HG03457 (cell line): ENCODE data around the gene CD151.

ENCODE experiments used
- ATAC-seq: cut with Tn5 transposase; IDR thresholded peaks from one replicate; pipeline ENCODE4 v1.9.1; 2021; ENCODE audit warnings: moderate number of reproducible peaks; ENCODE audit not compliant: unreplicated experiment

The CD151 gene

DNA sequence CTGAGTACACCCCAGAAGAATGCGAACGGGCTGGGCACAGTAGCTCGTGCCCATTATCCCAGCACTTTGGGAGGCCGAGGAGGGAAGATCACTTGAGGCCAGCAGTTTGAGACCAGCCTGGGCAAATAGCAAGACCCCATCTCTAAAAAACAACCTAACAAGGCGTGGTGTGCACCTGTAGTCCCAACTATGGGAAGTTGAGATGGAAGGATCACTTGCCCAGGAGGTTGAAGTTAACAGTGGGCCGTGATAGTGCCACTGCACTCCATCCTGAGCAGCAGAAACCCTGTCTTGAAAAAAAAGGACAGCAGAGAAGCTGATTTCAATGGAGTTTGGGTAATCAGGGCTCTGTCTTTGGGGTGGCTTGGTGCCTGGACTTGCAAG lies 19.7 kb upstream of the CD151 start:
- ATAC-seq: no peak

DNA sequence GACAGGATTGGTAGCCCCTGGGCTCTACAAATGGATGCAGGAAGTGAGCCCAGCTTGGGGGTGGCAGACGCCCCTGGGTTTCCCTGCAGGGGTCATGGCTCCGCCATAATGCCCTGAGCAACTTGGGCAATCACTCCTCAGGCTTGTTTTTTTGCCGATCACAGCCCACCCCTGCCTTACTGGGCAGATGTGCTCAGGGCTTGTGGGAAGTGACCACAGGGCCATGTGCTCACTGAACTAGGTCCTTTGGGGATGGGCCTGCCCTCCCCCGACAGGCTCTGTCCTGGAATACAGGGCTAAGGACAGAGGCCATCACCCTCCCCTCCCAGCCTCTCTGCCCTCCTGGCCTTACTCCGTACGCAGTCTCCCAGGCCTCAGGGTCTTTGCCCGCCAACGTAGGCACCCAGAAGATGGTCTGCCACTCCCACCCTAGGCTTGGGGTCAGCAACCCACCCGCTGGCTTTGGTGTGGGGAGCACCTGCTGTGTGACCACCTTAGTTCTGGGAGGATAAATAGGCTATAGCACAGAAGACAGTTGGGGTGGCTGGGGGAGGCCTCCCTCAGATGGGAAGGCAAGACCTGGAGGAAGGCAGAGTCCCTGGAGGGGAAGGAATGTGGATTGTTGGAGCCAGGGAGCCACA lies 19.2 kb upstream of the CD151 start:
- ATAC-seq: no peak

DNA sequence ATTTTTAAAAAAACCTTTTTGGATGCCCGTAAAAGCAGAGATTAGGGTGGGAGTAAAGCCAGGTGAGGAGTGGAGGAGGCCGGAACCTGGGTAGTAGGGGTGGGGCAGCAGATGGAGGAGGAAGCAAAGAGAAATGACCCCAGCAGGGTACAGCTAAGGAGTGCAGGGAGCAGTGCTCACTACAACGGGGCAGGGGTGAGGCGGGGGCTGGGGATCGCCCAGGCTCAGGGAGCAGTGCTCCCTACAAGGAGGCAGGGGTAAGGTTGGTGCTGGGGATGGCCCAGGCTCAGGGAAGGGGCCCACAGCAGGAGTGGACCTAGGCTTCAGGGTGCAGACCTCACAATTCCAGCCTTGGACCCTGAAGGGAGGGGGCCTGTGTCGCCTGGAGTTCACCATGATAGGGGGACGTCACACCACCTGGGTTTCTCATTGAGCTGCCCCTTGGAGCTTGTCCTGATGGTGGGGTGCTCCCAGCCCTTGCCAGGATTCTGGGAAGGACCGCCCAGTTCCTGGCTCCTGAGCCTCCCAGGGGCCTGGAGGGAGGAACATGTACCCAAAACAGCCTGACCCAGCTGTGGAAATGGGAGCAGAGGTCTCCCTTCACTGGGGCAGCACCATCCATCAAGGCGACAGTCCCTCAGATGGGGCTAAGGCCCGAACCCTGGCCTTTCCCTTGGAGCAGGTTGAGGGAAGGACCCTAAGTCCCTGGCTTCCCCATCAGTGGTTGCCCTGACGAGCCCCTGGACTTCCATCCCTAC lies 16.9 kb upstream of the CD151 start:
- ATAC-seq: no peak

DNA sequence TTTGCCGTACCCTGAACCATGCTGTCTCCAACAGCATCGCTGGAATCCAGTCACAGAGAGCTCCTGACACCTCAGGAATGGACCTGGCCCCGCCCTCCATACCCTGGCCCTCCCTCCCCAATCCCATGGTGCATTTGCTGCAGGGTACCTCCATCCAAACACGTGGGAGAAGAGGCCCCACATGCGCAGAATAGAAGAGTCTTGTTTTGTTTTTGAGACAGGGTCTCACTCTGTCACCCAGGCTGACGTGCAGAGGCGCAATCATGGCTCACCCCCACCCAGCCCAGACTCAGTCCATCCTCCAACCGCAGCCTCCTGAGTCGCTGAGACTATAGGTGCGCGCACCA lies 16.3 kb upstream of the CD151 start:
- no peak for ATAC-seq

DNA sequence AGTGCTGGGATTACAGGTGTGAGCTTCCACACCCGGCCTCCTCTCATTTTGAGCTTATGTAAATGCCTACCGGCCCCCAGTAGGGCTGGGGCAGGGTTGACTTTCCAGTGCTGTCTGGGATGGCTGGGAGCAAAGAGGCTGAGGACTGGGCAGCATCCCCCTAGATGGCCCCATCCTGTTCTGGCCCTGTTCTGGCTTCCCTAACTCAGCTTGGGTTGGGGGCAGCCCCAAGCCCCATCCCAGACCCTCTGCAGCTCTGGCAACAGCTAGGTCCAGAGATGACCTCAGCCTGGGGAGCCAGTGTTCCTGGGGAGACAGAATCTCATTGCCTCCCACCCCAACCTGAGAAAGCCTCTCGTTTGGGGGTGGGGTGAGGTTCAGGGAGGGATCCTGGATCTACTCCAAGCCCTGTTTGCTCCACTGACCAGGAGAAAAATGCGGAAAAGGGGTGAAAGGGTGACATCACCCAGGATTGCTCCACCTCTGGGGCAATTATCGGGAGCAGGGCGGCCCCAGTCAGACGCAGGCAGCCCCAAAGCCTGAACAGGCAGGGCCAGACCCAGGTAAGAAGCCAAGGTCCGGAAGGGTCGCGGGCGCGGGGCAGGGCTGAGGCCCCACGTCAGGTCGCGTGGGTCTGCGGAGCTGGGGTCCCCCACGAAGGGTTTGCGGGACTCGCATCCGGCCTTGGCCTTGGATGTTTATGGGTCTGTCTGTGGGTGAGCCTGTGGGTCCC lies 14.2 kb upstream of the CD151 start, which contains the start of gene PNPLA2:
TSS of gene PNPLA2 (plus strand) at position 519 of the 733 bp plus-strand sequence. CDS start 805 bp downstream, outside the sequence.
- ATAC-seq: no peak

DNA sequence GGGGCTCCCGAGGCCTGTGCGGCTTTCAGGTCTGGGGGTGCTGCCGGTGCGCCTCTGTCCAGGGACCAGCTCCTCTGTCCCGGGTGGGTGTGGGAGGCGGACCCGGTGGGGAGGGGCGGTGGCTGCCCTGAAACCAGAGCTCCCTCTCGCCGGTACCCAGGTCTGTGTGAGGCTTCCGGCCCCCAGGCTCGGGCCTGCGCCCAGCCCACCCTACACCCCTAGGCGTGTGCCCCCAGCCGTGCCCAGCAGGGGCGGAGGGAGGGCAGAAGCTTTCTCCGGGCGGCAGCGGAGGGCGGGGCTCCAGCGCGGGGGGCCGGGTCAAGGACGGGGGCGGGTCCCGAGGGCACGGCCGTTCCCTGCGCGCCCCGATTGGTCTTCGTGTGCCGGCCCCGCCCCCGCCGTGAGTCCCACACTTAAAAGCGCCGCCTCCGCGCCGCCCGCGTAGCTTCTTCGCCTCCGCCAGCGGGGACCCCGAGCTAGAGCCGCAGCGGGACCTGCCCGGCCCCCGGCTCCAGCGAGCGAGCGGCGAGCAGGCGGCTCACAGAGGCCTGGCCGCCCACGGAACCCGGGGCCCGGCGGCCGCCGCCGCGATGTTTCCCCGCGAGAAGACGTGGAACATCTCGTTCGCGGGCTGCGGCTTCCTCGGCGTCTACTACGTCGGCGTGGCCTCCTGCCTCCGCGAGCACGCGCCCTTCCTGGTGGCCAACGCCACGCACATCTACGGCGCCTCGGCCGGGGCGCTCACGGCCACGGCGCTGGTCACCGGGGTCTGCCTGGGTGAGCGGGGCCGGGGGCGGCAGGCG lies 13.4 kb upstream of the CD151 start:
- ATAC-seq: peak; percentile 42

DNA sequence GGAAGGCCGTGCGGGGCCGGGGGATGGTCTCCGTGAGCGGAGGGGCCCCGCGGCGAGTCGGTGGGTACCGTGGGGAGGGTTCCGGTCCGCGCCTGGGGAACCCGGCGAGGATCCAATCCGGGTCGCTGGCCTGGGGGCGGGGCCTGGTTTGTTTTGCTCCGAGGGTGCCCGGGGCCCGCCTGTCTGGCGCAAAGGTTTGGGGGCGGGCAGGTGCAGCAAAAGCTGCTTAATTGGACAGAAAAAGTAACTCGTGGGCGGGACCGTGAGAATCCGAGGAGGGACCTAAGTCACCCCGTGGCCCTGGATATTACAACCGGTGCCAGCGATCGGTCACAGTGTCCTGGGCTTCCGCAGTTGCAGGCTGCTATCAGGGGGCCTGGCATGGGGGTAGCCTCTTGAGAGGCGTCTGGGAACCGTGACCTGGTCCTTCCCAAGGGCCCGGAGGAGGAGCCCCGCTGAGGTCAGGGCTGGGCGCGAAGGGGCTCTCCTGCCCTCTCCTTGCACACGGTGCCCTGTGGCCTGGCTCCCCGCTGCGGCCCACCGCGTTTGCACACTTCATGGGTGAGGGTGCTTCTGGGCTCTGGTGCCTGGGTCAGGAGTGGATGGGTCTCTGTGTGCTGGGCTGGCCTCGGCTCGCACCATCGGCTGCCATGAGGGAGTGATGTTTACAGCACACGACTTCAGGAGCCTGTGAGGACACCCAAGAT lies 12.7 kb upstream of the CD151 start:
- peak; percentile 36 for ATAC-seq

DNA sequence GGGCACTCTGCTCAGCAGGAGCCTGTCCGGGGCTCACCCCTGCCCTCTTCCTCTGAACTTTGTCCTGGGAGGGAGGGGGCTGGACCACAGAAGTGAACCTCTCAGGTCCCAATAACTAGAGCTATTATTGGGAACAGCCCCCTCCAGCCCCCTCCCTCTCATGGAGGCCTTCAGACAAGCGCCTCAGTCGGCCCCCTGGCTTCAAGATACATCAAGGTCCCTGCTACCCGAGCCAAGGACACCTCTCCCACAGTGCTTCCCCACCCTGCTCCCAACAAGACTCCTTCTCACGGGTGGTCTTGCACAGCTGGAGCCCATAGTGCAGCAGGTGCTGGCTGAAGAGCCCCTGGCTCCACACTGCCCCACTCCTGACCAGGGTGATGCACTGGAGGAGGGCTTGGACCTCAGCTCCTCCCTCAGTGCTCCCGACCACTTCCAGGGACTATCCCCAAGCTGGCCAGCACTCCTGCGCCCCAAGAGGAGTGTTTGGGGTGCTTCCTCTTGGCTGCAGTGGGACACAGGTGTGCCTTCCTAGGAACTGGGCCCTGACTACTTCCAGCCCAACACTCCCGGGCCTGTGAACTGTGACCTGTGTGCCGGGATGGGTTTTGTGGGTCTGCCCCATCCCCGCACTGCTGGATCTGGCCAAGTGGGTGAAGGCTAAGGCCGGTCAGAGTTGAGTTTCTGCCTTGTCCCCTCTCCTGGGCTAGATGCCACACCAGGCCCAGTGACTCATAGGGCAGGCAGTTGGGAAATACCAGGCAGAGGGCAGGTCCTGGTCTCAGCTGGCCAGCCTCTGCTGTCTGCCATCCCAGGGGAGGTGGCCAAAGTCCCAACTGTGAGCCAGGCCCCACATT lies 11.9 kb upstream of the CD151 start:
- no peak for ATAC-seq

DNA sequence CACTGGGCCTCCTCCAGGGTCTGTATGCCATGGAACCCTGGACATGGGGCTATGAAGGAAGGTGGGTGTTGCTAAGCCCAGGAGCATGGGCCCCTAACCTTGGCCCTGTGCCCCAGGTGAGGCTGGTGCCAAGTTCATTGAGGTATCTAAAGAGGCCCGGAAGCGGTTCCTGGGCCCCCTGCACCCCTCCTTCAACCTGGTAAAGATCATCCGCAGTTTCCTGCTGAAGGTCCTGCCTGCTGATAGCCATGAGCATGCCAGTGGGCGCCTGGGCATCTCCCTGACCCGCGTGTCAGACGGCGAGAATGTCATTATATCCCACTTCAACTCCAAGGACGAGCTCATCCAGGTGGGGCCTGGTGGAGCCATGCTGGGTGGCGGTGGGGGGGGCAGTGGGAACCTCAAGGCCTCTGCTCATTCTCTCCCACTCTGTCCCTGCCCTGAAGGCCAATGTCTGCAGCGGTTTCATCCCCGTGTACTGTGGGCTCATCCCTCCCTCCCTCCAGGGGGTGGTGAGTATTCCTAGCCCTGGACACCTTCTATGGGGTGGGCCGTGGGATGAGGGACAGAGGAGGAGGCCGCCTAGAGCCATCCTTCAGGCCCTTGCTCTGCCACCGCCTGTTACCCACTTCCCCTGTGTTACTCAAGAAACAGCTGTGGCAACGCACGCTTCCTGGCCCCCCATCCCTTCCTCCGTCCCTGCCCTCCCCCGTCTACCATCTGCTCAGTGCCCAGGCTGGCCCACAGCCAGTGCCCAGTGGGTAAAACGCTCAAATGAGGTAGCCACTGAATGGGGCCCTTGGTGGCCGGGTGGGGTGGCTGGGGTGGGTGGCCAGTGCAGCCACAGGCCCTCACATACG lies 11.0 kb upstream of the CD151 start:
- ATAC-seq: no peak

DNA sequence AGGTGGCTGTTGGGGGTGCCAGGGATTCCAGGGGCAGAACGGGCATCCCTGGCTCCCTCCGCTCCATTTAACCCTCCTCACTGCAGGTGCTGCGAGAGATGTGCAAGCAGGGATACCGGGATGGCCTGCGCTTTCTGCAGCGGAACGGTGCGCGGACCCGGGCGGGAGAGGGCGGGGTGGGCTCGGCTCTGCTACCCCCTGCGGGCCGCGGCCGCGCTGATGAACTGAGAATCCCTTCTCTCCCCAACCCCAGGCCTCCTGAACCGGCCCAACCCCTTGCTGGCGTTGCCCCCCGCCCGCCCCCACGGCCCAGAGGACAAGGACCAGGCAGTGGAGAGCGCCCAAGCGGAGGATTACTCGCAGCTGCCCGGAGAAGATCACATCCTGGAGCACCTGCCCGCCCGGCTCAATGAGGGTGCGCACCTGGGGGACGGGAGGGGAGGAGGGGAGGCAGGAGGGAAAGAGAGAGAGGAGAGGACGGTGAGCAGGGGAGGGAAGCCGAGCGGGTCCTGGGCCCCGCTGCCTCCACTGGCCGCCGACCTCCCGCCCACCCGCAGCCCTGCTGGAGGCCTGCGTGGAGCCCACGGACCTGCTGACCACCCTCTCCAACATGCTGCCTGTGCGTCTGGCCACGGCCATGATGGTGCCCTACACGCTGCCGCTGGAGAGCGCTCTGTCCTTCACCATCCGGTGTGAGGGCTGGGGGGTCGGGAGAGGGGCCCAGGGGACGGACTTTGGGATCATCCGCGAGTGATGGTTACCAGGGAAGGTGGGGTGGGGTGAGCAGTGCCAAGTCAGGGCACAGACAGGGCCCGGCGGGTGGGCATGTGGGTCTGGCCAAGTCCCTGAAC lies 9.1 kb upstream of the CD151 start:
- ATAC-seq: no peak

DNA sequence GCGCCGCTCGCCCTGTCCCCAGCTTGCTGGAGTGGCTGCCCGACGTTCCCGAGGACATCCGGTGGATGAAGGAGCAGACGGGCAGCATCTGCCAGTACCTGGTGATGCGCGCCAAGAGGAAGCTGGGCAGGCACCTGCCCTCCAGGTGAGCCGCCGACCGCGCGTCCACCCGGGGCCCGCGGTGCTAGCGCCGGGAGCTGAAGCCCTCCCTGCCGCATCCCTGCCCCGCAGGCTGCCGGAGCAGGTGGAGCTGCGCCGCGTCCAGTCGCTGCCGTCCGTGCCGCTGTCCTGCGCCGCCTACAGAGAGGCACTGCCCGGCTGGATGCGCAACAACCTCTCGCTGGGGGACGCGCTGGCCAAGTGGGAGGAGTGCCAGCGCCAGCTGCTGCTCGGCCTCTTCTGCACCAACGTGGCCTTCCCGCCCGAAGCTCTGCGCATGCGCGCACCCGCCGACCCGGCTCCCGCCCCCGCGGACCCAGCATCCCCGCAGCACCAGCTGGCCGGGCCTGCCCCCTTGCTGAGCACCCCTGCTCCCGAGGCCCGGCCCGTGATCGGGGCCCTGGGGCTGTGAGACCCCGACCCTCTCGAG lies 8.4 kb upstream of the CD151 start:
- ATAC-seq: no peak

DNA sequence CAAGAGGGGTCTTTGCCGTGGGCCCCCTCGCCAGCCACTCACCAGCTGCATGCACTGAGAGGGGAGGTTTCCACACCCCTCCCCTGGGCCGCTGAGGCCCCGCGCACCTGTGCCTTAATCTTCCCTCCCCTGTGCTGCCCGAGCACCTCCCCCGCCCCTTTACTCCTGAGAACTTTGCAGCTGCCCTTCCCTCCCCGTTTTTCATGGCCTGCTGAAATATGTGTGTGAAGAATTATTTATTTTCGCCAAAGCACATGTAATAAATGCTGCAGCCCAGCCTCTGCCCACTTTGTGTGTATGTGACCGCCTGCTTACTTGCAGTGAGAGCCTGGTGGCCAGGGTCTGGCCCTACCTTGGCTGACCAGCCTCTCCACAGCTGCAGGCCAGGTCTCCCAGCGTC lies 7.8 kb upstream of the CD151 start:
- ATAC-seq: no peak

DNA sequence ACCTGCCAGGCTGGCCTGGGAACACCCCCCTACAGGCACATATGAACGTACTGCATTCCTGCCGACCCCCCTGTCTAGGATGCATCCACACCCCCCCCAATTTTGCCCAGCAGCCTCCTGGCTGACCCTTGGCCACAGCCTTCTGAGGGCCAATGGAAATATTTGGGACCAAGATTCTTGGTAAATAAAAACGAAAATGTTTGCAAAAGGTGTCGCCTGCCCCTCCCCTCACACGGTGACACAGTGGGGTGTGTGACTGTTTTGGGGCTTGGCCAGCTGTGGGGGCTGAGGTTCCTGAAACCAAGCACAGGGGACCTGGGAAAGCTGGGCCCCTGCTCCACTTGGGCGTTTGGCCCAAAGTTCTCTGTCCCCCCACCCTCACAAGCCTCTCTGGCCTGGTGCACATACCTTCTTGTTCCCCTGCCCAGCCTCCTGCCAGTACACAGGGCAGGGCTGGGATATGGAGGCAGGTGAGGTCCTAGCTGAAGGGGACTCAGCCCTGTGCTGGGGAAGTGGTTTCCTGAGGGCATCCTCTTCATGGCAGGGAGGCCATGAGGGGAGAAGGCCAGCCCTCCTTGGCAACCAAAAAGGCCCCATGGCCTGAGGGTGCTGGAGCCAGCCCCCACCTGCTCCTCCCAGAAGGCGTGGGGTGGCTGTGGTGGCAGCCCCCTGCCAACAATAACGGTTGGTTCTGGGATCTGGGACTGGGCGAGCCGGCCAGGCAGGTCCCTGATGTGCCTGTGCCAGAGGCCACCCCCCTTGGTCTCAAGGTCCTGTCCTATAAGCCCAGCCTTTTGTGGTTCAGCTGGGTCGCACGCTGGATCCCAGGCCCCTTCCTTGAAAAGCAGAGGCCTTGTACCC lies 7.2 kb upstream of the CD151 start:
- no peak for ATAC-seq

DNA sequence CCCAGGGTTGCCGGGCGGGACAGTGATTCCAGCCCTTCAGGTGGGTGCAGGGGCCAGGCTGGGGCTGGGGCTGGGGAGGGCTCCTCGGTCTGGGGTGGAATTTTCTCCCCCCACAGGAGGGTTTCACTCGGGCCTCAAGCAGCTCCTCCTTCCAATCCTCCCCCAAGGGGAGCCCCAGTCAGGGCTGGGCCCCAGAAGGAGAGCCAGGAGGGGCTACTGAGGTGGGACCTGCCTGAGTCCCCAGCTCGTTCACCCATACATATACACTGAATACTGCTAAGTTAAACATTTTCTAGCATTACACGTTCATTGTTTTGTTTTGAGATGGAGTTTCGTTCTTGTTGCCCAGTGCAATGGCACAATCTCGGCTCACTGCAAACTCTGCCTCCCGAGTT lies 6.5 kb upstream of the CD151 start:
- no peak for ATAC-seq

DNA sequence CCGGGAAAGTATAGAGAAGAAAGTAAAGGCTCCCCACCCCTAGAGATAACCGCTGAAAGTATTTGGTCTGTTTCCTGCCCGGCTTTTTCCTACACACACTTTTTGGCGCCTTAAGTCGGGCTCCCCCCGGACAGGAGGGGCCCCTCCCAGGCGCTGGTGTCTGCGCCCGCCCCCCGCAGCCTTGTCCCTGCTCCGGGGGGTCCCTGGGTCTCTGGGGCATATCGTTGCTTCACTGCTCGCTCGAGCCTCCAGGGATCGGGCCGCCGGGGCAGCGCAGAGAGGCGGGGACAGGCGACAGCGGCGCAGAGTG lies 6.0 kb upstream of the CD151 start:
- ATAC-seq: no peak

DNA sequence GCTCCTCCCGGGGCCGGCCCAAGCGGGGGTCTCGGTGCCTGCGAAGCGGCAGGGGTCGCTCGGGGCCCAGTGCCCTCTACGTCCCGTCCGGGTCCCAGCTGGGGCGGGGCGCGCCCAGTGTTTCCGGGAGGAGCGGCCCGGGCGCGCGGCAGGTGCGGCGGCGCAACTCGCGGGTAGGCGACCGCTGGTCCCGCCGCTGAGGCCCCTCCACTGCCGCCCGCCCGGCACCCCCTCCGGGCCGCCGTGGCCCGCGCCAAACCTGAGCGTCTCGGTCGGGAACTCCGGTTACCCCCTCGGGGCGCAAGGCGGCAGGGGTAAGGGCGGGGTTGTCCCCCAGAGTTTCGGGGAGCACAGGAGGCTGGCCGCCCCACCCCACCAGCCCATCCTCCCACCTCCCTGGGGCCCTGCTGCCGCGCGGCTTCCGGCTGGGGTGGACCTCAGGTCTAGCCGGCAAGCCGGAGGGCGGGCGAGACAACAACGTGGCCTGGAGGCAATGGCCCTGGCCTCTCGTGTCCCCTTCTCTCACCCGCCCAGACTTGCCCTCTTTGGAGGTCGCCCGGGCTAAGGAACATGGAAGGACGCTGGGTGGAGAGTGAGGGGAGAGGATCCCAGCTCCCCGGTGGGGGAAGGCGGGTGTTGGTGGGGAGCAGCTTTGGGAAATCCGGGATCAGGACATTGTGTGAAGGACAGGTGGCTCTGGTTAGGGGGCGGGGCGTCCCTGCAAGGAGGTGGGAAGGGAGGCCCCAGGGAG lies 5.4 kb upstream of the CD151 start:
- no peak for ATAC-seq
